Body of pancreas (tissue), 4 donors: ENCODE results near the gene GP1BB. TPM values are rescaled to one million over a fixed set of nuclear protein-coding genes. Genes with fewer than 3 reads are reported as not detected.
A peak's percentile ranks its signal among the peaks of the same experiment; 100 is the strongest.

ENCODE experiments used
- ATAC-seq: fragments of 150-250 bp; one replicate; pipeline ENCODE4 v1.9.1; 2016
- DNase-seq, 4 donors: peaks; one replicate each; pipeline ENCODE4 v3.0.0-alpha.2; 2019
- H3K27ac ChIP-seq, 4 donors: fragments of 200-600 bp; sonication (generic); 1 replicate in 3 of 4; 2 replicates in 1 of 4; pipeline versions ENCODE4 v1.5.1 to v1.6.1; 2016 to 2019; ENCODE audit warnings: mild to moderate bottlenecking in 1 of 4, mixed read lengths in 1 of 4, moderate library complexity in 1 of 4
- H3K27me3 ChIP-seq, 2 donors: fragments of 200-600 bp; sonication (generic); one replicate each; pipeline ENCODE4 v1.6.0; 2016; ENCODE audit warnings: mild to moderate bottlenecking in 1 of 2
- H3K36me3 ChIP-seq, 2 donors: fragments of 200-600 bp; sonication (generic); replicated peaks in 1 of 2; 2 replicates each; pipeline ENCODE4 v1.5.1; 2016; ENCODE audit warnings: low read depth in 2 of 2; ENCODE audit not compliant: insufficient read depth in 1 of 2
- H3K4me1 ChIP-seq: fragments of 200-600 bp; sonication (generic); one replicate; pipeline ENCODE4 v1.6.0; 2016
- H3K4me3 ChIP-seq, 2 donors: fragments of 200-600 bp; sonication (generic); 1 replicate in 1 of 2; 2 replicates in 1 of 2; pipeline ENCODE4 v1.5.1; 2016 to 2019
- H3K9me3 ChIP-seq, 3 donors: fragments of 200-600 bp; sonication (generic); 1 replicate in 2 of 3; 2 replicates in 1 of 3; pipeline ENCODE4 v1.5.1; 2016
- CTCF ChIP-seq, 7 experiments: fragments of 450-650 bp in 4 of 7; fragments of 200-600 bp in 3 of 7; sonication (generic) in 3 of 7; IDR thresholded peaks; one replicate each; pipeline ENCODE4 v1.5.1; 2016 to 2019; ENCODE audit warnings: antibody characterized with exemption in 7 of 7
- POLR2A ChIP-seq, 3 donors: fragments of 450-650 bp; IDR thresholded peaks; one replicate each; pipeline ENCODE4 v1.6.1; 2016; ENCODE audit warnings: antibody characterized with exemption in 3 of 3, mild to moderate bottlenecking in 2 of 3
- WGBS, 2 donors: methylation state at CpG; one replicate each; pipeline ENCODE4 v1.1.5; 2017; 5-methylcytosine and 5-hydroxymethylcytosine counted together
- intact Hi-C: fragments of 100-400 bp; cut with DNase I; formaldehyde crosslinking; loops from one replicate; pipeline ENCODE4 v1.15.1; 2023
- total RNA-seq, 2 donors: library from RNA; depleted of rRNA; stranded (reverse); fragments of >200 nt; gene quantifications; one replicate each; pipeline ENCODE4 v1.1.0, GENCODE V29; 2016

The GP1BB gene
- total RNA-seq, 2 donors from 2014 or later: 6.2 to 29.7 TPM

- Histone ChIP-seq H3K4me1 (peaks cover 20% of the 10 kb centered on the region), H3K9me3 (no peaks in the 10 kb centered on the region), H3K27ac (no peak overlapping the region), H3K27me3 (peaks cover 0 to 44% of the 10 kb centered on the region in 2 donors), H3K4me3 (no peak overlapping the region), H3K36me3 (no peaks in the 10 kb centered on the region)
- 44 to 59% methylated on average over 10 to 24 of the region's 25 CpGs for WGBS, 2 donors
- no peak for TF ChIP-seq CTCF (IDR thresholded peaks at IDR 0.05)
- TF ChIP-seq POLR2A (IDR thresholded peaks at IDR 0.05): no peak
- intact Hi-C loops: no loop called here
- ATAC-seq (no peak), DNase-seq (no peak)
These were observed 41.5 kb downstream of the GP1BB start for GRCh38 chr22:19764636-19765476.

GRCh38 chr22:19765477-19766239 lies 42.3 kb downstream of the GP1BB start:
- Histone ChIP-seq H3K27me3 (peaks cover 0 to 49% of the 10 kb centered on the region in 2 donors), H3K27ac (no peak overlapping the region), H3K4me1 (peaks cover 20% of the 10 kb centered on the region), H3K9me3 (no peaks in the 10 kb centered on the region), H3K36me3 (no peaks in the 10 kb centered on the region), H3K4me3 (no peak overlapping the region)
- ATAC-seq (no peak), DNase-seq (no peak)
- intact Hi-C loops: no loop called here
- WGBS, 2 donors: 4 to 10% methylated on average over 9 to 83 of the region's 83 CpGs
- no peak for TF ChIP-seq POLR2A (IDR thresholded peaks at IDR 0.05)
- no peak for TF ChIP-seq CTCF (IDR thresholded peaks at IDR 0.05)

- H3K36me3 ChIP-seq: no peaks in the 10 kb centered on the region
- no peak overlapping the region for H3K4me3 ChIP-seq
- DNase-seq (no peak), ATAC-seq (no peak)
- peaks cover 18% of the 10 kb centered on the region for H3K4me1 ChIP-seq
- no peak overlapping the region for H3K27ac ChIP-seq
- peaks cover 0 to 53% of the 10 kb centered on the region in 2 donors for H3K27me3 ChIP-seq
- intact Hi-C loops: no loop called here
- WGBS, 2 donors: 2% methylated on average over 35 of the region's 36 CpGs; no CpG with 5 or more reads in 1 of the 2 donors
- TF ChIP-seq CTCF (IDR thresholded peaks at IDR 0.05): no peak
- TF ChIP-seq POLR2A (IDR thresholded peaks at IDR 0.05): no peak
- H3K9me3 ChIP-seq: no peaks in the 10 kb centered on the region
These were observed 42.8 kb downstream of the GP1BB start for GRCh38 chr22:19766240-19766510.

- peak in 4 of 7 experiments; percentile 3 to 30 (median 21) for TF ChIP-seq CTCF (IDR thresholded peaks at IDR 0.05)
- TF ChIP-seq POLR2A (IDR thresholded peaks at IDR 0.05): no peak
- no peaks in the 10 kb centered on the region for H3K36me3 ChIP-seq
- H3K27me3 ChIP-seq: peaks cover 0 to 49% of the 10 kb centered on the region in 2 donors
- ATAC-seq (peak; percentile 52), DNase-seq (peak; percentile 46 to 67 (median 54))
- H3K4me1 ChIP-seq: peaks cover 16% of the 10 kb centered on the region
- no peak overlapping the region for H3K27ac ChIP-seq
- intact Hi-C loops: no loop called here
- no peak overlapping the region for H3K4me3 ChIP-seq
- H3K9me3 ChIP-seq: no peaks in the 10 kb centered on the region
- 1 to 10% methylated on average over 2 to 98 of the region's 103 CpGs for WGBS, 2 donors
These were observed 43.4 kb downstream of the GP1BB start for GRCh38 chr22:19766511-19767426.
